Muscle of leg (tissue), 11 donors: ENCODE results near the gene SUGCT. TPM values are rescaled to one million over a fixed set of nuclear protein-coding genes. Genes with fewer than 3 reads are reported as not detected.
"Not testable (repeated sequence)": the region's sequence is repeated elsewhere in the genome, so short reads cannot be mapped to it uniquely, and the experiment has no call there.

Experiments used
- DNase-seq: peaks from one replicate; pipeline ENCODE4 v3.0.0; 2013
- H3K27ac ChIP-seq: one replicate; pipeline ENCODE4 v1.5.1; 2013; ENCODE audit warnings: mild to moderate bottlenecking, low read length, control low read depth
- H3K27me3 ChIP-seq: one replicate; pipeline ENCODE4 v1.6.1; 2013; ENCODE audit warnings: low read length; ENCODE audit not compliant: control insufficient read depth, insufficient read depth
- H3K36me3 ChIP-seq: one replicate; pipeline ENCODE4 v1.6.1; 2013; ENCODE audit warnings: low read length; ENCODE audit not compliant: control insufficient read depth, insufficient read depth
- H3K4me1 ChIP-seq: one replicate; pipeline ENCODE4 v1.6.1; 2013; ENCODE audit warnings: low read length; ENCODE audit not compliant: control insufficient read depth, insufficient read depth
- H3K4me3 ChIP-seq: one replicate; pipeline ENCODE4 v1.5.1; 2013; ENCODE audit warnings: low read length, control low read depth
- H3K9me3 ChIP-seq: replicated peaks from 2 replicates; pipeline ENCODE4 v1.6.1; 2013; ENCODE audit warnings: low read depth, low read length; ENCODE audit not compliant: control insufficient read depth
- WGBS: methylation state at CpG from one replicate; pipeline ENCODE4 v1.1.5; 2013; ENCODE audit warnings: missing lambda C conversion rate; ENCODE audit not compliant: insufficient coverage; 5-methylcytosine and 5-hydroxymethylcytosine counted together
- polyA plus RNA-seq, 8 donors: library from polyadenylated mRNA; unstranded; fragments of 120-200 nt; gene quantifications; one replicate each; pipeline versions ENCODE4 v1.2.1 to v1.2.3, GENCODE V29; 2013; ENCODE audit warnings: inconsistent platforms in 1 of 8, low replicate concordance in 1 of 8; ENCODE audit not compliant: insufficient read length in 8 of 8, insufficient read depth in 1 of 8
- total RNA-seq: library from RNA; stranded (reverse); fragments of 120-200 nt; gene quantifications from one replicate; pipeline ENCODE4 v1.2.4, GENCODE V29; 2013

The SUGCT gene
- total and polyA plus RNA-seq, 9 donors = 1.7 to 6.1 (median 3.3) TPM

GRCh38 chr7:40162516-40162915, 27.7 kb downstream of the SUGCT start:
- DNase-seq = no peak
- no peak overlapping the region for H3K27ac ChIP-seq
- no peaks in the 10 kb centered on the region for H3K9me3 ChIP-seq
- H3K27me3 ChIP-seq = no peaks in the 10 kb centered on the region
- WGBS = 60% methylated on average over 1 of the region's 2 CpGs
- H3K36me3 ChIP-seq = no peaks in the 10 kb centered on the region
- no peak overlapping the region for H3K4me3 ChIP-seq
- H3K4me1 ChIP-seq = no peaks in the 10 kb centered on the region

DNA sequence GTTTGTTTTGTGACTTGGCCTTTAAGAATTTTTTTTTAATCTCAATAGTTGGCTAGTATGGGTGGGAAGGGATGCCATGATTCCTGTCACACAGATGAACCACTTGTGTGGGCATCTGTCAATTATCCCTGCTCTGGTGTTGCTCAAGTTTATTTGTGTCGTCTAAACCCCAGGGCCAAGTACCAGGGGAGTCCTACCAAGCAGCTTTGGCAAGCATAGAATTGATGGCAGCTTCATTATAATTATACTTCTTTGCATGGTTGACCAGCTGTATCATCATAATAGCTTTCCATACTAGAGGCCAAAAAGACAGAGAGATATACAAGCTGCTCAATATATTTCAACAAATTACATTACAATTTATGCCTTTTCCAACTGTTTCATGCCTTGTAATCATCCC, 30.4 kb downstream of the SUGCT start:
- no peak for DNase-seq
- Histone ChIP-seq H3K27ac (no peak overlapping the region), H3K9me3 (no peaks in the 10 kb centered on the region), H3K36me3 (no peaks in the 10 kb centered on the region), H3K27me3 (no peaks in the 10 kb centered on the region), H3K4me3 (no peak overlapping the region), H3K4me1 (no peaks in the 10 kb centered on the region)
- WGBS = no CpG with 5 or more reads among the region's 1 CpG

- no peak overlapping the region for H3K27ac ChIP-seq
- WGBS = 100% methylated on average over 3 of the region's 3 CpGs
- no peak for DNase-seq
- H3K9me3 ChIP-seq = no peaks in the 10 kb centered on the region
- H3K27me3 ChIP-seq = no peaks in the 10 kb centered on the region
- no peaks in the 10 kb centered on the region for H3K36me3 ChIP-seq
- H3K4me1 ChIP-seq = no peaks in the 10 kb centered on the region
- H3K4me3 ChIP-seq = no peak overlapping the region
Measured at GRCh38 chr7:40167291-40167690, 32.5 kb downstream of the SUGCT start.

GRCh38 chr7:40168266-40168665, 33.5 kb downstream of the SUGCT start:
- not testable (repeated sequence) for H3K4me1 ChIP-seq, H3K27me3 ChIP-seq, DNase-seq, H3K36me3 ChIP-seq, H3K4me3 ChIP-seq, H3K27ac ChIP-seq, H3K9me3 ChIP-seq
- 93% methylated on average over 2 of the region's 3 CpGs for WGBS

DNA sequence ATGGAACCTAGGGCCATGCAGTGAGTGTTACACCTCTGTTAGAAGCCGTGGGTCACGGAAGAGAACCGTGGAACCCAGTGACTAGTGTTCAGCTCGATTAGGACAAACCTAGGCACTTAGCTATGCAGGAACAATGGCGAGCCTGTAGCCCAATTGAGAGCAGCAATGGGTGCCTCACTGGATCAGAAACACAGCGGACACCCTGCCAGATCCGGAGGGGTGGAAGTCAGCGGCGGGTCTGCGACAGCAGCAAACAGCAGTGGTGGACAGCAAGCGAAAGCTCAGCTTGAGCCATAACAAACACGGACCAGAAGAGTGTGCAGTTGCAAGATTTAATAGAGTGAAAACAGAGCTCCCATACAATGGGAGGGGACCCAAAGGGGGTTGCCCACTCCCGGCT, 38.3 kb downstream of the SUGCT start:
- 90% methylated on average over 7 of the region's 13 CpGs for WGBS
- not testable (repeated sequence) for H3K36me3 ChIP-seq, H3K4me3 ChIP-seq, H3K9me3 ChIP-seq, H3K27ac ChIP-seq, H3K27me3 ChIP-seq, H3K4me1 ChIP-seq, DNase-seq

DNA sequence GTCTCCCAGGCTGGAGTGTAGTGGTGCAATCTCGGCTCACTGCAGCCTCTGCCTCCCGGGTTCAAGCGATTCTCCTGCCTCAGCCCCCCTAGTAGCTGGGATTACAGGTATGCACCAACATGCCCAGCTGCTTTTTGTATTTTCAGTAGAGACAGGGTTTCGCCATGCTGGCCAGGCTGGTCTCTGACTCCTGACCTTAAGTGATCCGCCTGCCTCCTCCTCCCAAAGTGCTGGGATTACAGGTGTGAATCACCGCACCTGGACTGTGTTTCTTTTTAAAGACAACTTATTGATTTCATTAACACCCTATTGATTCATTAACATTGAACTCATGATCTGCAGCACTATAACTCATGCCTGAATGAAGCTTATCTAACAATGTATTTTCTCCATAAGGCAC, 40.5 kb downstream of the SUGCT start:
- not testable (repeated sequence) for H3K4me1 ChIP-seq, H3K27ac ChIP-seq, DNase-seq, H3K9me3 ChIP-seq, H3K4me3 ChIP-seq, H3K27me3 ChIP-seq, H3K36me3 ChIP-seq
- 94% methylated on average over 4 of the region's 6 CpGs for WGBS

DNA sequence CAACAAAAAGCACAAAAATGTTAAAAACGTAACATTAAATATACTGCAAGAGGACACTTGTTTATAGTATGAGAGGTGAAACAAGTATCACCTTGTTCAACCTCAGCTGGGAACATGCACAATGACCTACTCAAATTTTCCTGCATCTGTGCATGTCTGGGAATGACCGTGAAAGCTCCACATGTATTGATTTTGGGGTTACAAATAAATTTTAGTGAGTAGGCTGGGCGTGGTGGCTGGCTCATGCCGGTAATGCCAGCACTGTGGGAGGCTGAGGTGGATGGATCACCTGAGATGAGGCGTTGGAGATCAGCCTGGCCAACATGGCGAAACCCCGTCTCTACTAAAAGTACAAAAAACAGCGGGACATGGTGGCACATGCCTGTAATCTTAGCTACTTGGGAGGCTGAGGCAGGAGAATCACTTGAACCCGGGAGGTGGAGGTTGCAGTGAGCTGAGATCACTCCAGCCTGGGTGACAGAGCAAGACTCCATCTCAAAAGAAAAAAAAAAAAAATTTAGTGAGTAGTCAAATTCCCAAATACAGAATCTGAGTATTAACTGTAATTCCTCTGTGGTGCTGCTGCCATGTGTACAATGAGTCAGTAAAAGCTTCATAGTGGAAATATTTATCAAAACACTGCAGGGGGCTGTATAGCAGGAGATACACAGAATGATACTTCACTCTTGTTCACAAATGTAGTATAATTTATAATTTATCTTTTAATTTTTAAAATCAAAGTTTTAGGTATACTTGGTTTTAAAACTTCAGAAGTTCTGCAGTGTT, 41.1 kb downstream of the SUGCT start:
- WGBS = 92% methylated on average over 4 of the region's 9 CpGs

DNA sequence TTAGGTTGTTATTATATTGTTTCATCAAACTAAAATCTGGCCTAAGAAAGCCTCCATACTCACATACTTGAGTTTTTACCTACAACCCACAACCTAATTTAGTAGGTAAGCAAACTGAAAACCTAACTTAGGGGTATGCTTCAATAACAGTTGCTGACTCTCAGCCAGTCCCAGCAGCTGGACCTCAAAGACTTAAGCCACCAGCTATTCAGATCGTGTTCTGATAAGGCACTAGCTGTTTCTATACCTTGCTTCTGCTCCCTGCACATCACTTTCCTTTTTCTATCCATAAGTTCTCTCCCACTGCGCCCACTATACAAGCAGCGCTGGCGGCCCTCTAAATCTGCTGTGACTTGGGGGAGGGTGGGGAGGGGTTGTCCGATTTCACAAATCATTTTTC, 42.3 kb downstream of the SUGCT start:
- H3K27me3 ChIP-seq = no peaks in the 10 kb centered on the region
- no peaks in the 10 kb centered on the region for H3K36me3 ChIP-seq
- no peak for DNase-seq
- no peaks in the 10 kb centered on the region for H3K9me3 ChIP-seq
- H3K4me3 ChIP-seq = no peak overlapping the region
- H3K4me1 ChIP-seq = no peaks in the 10 kb centered on the region
- WGBS = no CpG with 5 or more reads among the region's 5 CpGs
- H3K27ac ChIP-seq = no peak overlapping the region

More for the DNA sequence above, 41.1 kb downstream of the SUGCT start:
- H3K4me1 ChIP-seq = no peaks in the 10 kb centered on the region
- H3K27ac ChIP-seq = no peak overlapping the region
- no peak for DNase-seq
- no peaks in the 10 kb centered on the region for H3K27me3 ChIP-seq
- no peaks in the 10 kb centered on the region for H3K9me3 ChIP-seq
- no peaks in the 10 kb centered on the region for H3K36me3 ChIP-seq
- no peak overlapping the region for H3K4me3 ChIP-seq

GRCh38 chr7:40182452-40182851, 47.6 kb downstream of the SUGCT start:
- no peaks in the 10 kb centered on the region for H3K4me1 ChIP-seq
- H3K4me3 ChIP-seq = no peak overlapping the region
- no CpG with 5 or more reads among the region's 4 CpGs for WGBS

GRCh38 chr7:40186586-40186985, 51.8 kb downstream of the SUGCT start:
- no peaks in the 10 kb centered on the region for H3K4me1 ChIP-seq
- no peak overlapping the region for H3K27ac ChIP-seq
- no peaks in the 10 kb centered on the region for H3K36me3 ChIP-seq
- no peak overlapping the region for H3K4me3 ChIP-seq
- 80% methylated on average over 1 of the region's 1 CpG for WGBS
- no peaks in the 10 kb centered on the region for H3K27me3 ChIP-seq
- H3K9me3 ChIP-seq = no peaks in the 10 kb centered on the region
- no peak for DNase-seq

More at GRCh38 chr7:40182452-40182851, 47.6 kb downstream of the SUGCT start:
- no peak for DNase-seq
- Histone ChIP-seq H3K36me3 (no peaks in the 10 kb centered on the region), H3K9me3 (no peaks in the 10 kb centered on the region), H3K27me3 (no peaks in the 10 kb centered on the region), H3K27ac (no peak overlapping the region)

- no peaks in the 10 kb centered on the region for H3K9me3 ChIP-seq
- no peak overlapping the region for H3K27ac ChIP-seq
- H3K4me1 ChIP-seq = no peaks in the 10 kb centered on the region
- H3K27me3 ChIP-seq = no peaks in the 10 kb centered on the region
- no peaks in the 10 kb centered on the region for H3K36me3 ChIP-seq
- no peak for DNase-seq
- no CpG with 5 or more reads among the region's 2 CpGs for WGBS
- no peak overlapping the region for H3K4me3 ChIP-seq
Measured at GRCh38 chr7:40192036-40192435, 57.2 kb downstream of the SUGCT start.
